Stimulated activated CD8-positive, alpha-beta memory T cell treated with anti-CD3 and anti-CD28 coated beads, Interleukin-4, amount 100 ng/mL, for 4 hours (primary cell): Measurements from ENCODE around the gene ANK3.

Experiments
- DNase-seq, 2 donors: peaks; one replicate each; pipeline ENCODE4 v3.0.0-alpha.2; 2020; ENCODE audit warnings: low read depth in 2 of 2, low spot score in 1 of 2

ANK3 gene

GRCh38 chr10:60099998-60100747 lies 289.5 kb downstream of the ANK3 start:
- no peak for DNase-seq

GRCh38 chr10:60098677-60099601 lies 290.7 kb downstream of the ANK3 start:
- DNase-seq: no peak

- DNase-seq: no peak
Observed at GRCh38 chr10:60096761-60097513, 292.7 kb downstream of the ANK3 start.

GRCh38 chr10:60093317-60093716 lies 296.4 kb downstream of the ANK3 start:
- no peak for DNase-seq

- DNase-seq: no peak
Observed at GRCh38 chr10:60086862-60087261, 302.8 kb downstream of the ANK3 start.

GRCh38 chr10:60086421-60086820 lies 303.3 kb downstream of the ANK3 start:
- no peak for DNase-seq

- DNase-seq: no peak
Observed at GRCh38 chr10:60082744-60083344, 306.8 kb downstream of the ANK3 start.

GRCh38 chr10:60082341-60082740 lies 307.3 kb downstream of the ANK3 start:
- no peak for DNase-seq

GRCh38 chr10:60073781-60074656 lies 315.7 kb downstream of the ANK3 start:
- no peak for DNase-seq

- no peak for DNase-seq
Observed at GRCh38 chr10:60073397-60073780, 316.3 kb downstream of the ANK3 start.

- no peak for DNase-seq
Observed at GRCh38 chr10:60069311-60069710, 320.4 kb downstream of the ANK3 start.

GRCh38 chr10:60050366-60050765 lies 339.3 kb downstream of the ANK3 start:
- no peak for DNase-seq

GRCh38 chr10:60048091-60048501 lies 341.6 kb downstream of the ANK3 start:
- DNase-seq: no peak

- no peak for DNase-seq
Observed at GRCh38 chr10:60045571-60045970, 344.1 kb downstream of the ANK3 start.

- no peak for DNase-seq
Observed at GRCh38 chr10:60044971-60045370, 344.7 kb downstream of the ANK3 start.

GRCh38 chr10:60044242-60044641 lies 345.4 kb downstream of the ANK3 start:
- no peak for DNase-seq

- DNase-seq: no peak
Observed at GRCh38 chr10:60043561-60044241, 346.0 kb downstream of the ANK3 start.

GRCh38 chr10:60042914-60043313 lies 346.8 kb downstream of the ANK3 start:
- DNase-seq: no peak

- no peak for DNase-seq
Observed at GRCh38 chr10:60042262-60042661, 347.4 kb downstream of the ANK3 start.
